Activated gamma-delta T cell treated with anti-CD3 and anti-CD28 coated beads, Interleukin-2, amount 50 U/mL, for 16 hours (primary cell): ENCODE data around the gene TRMT112.
A peak's percentile ranks its signal among the peaks of the same experiment; 100 is the strongest.

Source experiments
- DNase-seq: peaks from one replicate; pipeline ENCODE4 v3.0.0-alpha.2; 2020; ENCODE audit warnings: low read depth

Gene TRMT112

DNA sequence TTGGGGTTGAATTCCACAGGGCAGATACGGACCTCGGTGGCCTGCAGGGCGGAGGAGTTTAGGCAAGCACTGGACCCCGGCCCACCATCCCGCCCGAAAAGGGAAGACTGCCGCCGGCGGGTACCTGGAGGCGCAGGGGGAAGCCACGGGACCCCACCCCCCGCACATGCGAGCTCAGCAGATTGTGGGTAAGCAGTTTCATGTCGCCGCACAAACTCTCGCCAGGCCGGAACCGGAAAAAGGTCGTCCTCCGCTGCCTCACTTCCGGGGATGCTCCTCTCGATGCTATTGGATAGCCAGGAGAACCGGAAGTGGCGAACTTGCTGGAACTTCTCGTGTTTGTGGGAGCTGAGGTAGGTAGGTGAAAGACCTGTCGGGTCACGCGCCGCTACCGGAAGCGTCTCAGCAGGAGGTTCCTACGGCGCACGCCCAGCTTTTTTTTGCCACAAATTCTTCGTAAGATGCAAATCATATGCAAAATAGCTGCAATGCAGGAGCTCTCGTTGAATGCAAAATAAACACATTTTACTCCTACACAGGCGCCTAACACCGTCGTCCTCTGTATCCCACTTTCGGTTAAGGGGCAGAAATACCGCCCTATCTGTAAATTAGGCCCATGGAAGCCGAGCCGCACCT lies at the start of gene TRMT112:
Gene TRMT112 (minus strand): TSS at position 235 of the 636 bp plus-strand sequence. CDS start 33 bp downstream, at position 202.
- peak; percentile 93 for DNase-seq

- DNase-seq = no peak
These were observed 49.4 kb upstream of the TRMT112 start for GRCh38 chr11:64366751-64367150.

DNA sequence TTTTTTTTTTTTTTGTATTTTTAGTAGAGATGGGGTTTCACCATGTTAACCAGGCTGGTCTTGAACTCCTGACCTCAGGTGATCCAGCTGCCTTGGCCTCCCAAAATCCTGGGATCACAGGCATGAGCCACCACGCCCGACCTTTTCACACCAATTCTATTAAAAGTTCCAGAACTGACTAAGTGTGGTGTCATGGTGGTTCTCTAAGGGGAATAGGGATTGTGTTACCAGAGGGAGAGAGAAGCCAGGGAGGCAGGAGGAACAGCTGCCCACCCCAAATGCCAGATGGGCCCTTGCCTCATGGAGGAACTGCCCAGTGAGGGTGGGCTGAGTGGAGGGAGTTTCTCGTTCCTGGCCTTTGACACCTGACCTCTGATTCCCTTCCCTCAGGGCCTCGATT lies 47.6 kb upstream of the TRMT112 start:
- no peak for DNase-seq

DNA sequence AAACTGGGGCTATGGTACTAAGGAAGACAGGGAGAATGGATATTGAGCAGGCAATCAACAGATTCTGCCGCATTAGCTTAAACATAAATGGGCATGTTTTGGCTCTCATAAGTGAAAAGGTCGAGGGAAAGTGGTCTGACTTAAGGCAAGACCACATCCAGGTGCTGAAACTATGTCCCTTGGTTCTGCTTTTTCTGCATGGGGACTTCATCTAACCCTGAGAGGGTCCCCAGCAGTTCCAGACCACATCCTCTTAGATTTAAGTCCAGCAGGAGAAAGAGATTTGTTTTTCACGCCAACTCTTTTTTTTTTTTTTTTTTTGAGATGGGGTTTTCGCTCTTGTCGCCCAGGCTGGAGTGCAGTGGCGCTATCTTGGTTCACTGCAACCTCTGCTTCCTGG lies 47.1 kb upstream of the TRMT112 start:
- no peak for DNase-seq

- DNase-seq = no peak
These were observed 45.0 kb upstream of the TRMT112 start for GRCh38 chr11:64362339-64362738.

DNA sequence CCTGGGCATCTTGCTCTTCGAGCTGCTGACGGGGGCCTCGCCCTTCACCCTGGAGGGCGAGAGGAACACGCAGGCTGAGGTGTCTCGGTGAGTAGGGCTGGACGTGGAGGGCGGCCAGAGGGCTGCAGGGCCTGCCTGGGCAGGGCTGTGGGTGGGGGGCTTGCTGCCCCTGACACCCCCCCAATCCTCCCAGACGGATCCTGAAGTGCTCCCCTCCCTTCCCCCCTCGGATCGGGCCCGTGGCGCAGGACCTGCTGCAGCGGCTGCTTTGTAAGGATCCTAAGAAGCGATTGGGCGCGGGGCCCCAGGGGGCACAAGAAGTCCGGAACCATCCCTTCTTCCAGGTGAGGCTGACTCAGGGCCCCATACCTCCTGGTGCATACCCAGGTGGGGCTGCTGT lies 44.3 kb upstream of the TRMT112 start:
- no peak for DNase-seq

- DNase-seq = no peak
These were observed 43.1 kb upstream of the TRMT112 start for GRCh38 chr11:64360448-64360921.

DNA sequence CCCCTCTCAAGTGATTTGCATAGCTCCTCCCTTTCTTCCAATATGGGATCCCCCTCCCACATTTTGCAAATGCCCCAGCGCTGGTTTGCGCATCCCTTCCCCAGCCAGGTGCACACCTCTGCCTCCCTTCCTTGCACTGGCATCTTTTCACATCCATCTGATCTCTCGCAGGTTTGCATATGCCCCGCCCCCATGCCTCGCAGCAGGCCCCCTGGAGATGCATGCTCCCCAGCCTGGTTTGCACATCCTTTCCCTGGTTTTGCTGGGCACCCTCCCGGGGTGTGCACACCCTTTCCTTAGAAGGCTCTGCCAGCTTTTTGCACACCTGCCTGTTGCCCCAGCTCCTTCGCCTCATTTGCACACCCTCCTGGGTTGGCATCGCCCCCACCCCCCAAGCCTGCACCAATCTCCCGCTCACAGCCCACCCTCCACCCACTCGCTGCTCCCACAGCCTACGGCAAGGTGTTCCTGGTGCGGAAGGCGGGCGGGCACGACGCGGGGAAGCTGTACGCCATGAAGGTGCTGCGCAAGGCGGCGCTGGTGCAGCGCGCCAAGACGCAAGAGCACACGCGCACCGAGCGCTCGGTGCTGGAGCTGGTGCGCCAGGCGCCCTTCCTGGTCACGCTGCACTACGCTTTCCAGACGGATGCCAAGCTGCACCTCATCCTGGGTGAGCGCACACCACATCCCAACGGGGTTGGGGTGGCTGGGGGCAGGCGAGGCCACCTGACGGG lies 42.5 kb upstream of the TRMT112 start:
- DNase-seq = no peak

- DNase-seq = no peak
These were observed 41.8 kb upstream of the TRMT112 start, which contains the start of gene RPS6KA4 for GRCh38 chr11:64358907-64359711. Gene RPS6KA4, plus strand, starts transcription at chr11:64359162. Its CDS starts 74 bp downstream, at chr11:64359236.

DNA sequence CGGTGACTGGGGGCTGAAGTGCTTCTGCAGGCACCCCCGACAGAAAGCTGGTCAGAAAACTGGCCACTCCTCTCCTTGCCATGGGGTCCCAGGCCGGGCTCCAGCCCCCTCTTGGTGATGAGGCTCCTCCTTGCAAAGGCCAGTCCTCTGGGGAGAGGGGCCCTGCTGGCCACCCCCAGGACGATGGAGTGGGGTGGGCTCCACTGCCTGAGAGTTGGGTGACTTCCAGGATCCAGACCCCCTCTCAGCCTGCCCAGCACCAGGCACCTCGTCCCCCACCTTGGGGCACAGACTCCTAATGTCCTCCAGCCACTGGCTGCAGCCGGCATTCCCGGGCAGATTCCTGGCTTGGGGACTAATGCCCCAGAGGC lies 41.2 kb upstream of the TRMT112 start:
- DNase-seq = no peak

DNA sequence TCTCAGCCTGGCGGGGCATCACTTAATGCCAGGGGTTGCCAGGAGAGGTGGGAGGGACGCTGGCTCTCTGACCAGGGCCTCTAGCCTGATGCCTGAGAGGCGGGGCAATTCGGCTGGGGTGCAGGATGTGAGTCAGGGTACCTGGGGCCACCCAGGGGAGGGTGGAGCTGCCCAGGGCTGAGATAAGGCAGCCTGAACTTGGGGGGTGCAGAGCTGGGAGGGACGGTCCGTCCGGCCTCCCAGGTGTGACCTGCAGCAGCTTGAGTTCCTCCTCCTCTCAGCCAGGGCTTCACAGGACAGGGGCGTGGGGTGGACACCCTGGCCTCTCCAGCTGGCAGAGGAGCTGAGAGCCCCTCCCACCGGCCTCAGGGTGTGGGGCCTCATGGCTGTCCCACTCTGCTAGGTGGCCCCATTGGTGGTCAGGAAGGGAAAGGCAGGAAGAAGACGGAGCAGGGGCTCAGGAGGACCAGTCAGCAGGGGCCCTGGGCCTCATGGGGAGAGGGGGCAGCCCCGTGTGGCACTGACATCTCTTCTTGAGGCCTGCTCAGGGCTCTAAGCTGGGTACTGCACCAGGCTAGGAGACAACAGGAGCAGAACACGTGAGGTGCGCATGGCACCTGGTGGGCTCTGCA lies 40.7 kb upstream of the TRMT112 start:
- DNase-seq = no peak

DNA sequence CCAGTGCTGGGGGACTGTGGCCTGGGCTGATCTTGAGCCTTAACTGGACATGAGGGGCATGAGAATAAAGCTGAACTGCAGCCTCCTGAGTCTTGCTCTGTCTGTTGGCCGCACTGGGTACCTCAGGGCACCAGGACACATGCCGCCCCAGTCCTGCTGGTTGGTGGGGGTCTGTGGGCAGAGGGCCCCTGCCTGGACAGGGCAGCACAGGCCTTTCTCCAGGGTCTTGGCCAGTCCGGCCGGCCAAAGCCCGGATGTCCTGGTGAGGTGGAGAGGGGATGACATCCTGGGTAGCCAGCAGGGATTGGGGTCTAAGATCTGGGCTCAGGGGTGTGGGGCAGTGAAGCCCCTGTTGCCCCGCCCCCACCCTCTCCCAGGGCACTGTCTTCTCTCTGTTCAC lies 40.1 kb upstream of the TRMT112 start:
- no peak for DNase-seq

DNA sequence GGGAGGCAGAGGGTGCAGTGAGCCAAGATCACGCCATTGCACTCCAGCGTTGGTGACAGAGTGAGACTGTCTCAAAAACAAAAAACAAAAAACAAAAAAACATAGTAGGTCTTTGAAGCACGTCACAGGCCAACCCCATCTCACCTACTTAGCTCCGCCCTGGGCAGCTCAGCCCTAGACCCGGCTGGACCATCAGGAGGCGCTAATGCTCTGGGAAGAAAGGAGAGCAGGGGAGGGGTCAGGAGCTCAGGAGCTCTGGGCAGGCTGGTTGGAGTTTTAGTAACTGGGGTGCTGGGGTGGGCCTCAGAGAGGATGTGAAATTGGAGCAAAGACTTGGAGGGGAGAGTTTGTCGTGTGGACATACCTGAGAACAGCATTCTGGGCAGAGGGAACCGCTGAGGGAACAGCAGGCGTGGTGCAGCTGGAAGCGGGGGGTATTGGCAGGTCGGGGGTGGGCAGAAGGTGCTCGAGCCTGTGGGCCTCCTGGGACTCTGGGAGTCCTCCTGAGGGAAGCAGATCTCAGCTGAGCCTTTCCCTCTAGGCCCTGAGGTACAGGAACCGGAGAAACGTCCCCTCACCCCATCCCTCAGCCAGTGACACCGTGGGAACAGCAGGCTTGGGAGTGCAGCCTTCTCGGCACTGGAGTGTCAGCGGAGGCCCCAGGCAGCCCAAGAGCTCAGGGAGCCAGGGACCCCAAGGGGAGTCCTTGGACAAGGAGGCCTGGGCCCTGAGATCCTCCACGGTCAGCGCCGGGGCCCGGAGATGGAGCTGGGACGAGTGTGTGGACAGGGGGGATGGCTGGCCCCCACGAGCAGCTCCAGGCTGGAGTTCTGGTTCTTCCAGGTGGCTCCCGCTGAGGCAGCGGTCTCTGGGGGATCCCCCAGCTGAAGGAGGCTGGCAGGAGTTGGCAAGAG lies 39.4 kb upstream of the TRMT112 start:
- no peak for DNase-seq

DNA sequence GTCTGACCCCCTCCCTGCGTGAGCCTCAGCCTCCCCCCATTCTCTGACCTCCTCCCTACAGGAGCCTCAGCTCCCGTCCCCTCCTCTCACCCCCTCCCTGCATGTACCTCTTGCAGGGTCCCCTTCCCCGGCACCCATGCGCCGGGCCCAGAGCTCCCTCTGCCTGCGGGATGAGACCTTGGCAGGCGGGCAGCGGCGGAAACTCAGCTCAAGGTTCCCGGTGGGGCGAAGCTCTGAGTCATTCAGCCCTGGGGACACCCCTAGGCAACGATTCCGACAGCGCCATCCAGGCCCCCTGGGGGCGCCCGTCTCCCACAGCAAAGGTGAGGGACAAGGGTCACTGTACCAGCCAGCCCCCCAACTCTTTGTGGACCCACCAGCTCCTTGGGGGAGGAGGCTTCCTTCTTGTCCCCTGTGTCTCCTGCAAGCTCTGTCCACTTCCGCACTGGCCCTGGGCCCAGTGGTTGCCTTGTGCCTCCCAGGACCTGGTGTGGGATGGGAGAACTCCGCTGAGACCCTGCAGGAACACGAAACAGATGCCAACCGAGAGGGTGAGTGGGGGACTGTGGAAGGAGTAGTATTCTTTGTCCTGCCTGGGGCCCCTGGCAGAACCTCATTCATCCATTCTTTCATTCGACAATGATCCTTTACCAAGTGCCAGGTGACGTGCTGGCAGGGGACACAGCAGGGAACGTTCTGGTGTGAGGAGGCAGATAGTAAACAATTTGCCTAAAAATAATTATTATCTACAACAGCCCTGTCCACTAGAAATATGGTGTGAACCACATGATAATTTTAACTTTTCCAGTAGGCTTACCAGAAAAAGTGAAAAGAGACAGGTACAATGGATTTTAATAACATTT lies 38.0 kb upstream of the TRMT112 start:
- no peak for DNase-seq

- DNase-seq = no peak
These were observed 36.6 kb upstream of the TRMT112 start for GRCh38 chr11:64353715-64354506.

DNA sequence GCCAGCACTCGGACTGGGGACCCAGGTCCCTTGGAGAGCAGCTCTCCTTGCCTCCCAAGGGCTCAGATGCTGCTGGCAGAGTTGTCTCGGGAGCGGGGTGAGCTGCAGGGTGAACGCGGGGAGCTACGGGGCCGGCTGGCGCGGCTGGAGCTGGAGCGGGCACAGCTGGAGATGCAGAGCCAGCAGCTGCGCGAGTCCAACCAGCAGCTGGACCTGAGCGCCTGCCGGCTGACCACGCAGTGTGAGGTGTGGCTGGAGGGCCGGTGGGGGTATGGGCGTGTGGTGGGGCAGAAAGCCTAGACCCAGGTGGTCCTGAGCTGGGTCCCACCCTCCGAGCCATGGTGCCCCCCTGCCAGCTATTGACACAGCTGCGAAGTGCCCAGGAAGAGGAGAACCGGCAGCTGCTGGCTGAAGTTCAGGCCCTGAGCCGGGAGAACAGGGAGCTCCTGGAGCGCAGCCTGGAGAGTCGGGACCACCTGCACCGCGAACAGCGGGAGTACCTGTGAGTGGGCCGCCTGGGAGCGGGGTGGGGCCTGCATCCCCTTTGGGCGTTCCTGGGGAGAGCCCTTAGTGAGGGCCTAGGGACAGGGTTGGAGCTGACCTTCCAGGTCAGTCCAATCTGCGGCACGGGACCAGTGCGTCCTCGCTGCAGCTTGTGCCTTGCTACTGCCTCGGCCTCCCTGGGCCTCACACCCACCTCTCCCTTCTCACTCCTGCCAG lies 35.8 kb upstream of the TRMT112 start:
- DNase-seq = no peak

- DNase-seq = no peak
These were observed 35.0 kb upstream of the TRMT112 start for GRCh38 chr11:64352099-64352994.
